ENCODE measurements around the gene GPR137B. TPM values are rescaled to one million over a fixed set of nuclear protein-coding genes. Genes with fewer than 3 reads are reported as not detected.
"Not testable (repeated sequence)": the region's sequence is repeated elsewhere in the genome, so short reads cannot be mapped to it uniquely, and the experiment has no call there.

GPR137B gene
- total RNA-seq, 1 donor from 2014 or later, result 16.0 TPM

DNA sequence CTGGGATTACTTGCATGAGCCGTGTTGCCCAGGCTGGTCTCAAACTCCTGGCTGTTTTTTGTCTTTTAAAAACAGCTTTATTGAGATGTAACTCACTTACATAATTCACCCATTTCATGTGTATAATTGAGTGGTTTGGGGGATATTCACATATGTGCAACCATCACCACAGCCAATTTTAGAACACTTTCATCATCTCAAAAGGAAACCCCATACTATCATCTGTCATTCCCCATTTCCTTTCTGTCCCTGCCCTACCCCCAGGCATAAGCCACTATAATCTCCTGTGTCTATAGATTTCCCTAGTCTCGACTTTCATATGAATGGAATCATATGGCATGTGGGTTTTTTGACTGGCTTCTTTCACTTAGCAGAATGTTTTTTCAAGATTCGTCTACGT, 43.3 kb downstream of the GPR137B start:
- H3K36me3 Mint-ChIP-seq, result peaks cover 61% of the 10 kb centered on the region
- H3K9me3 Mint-ChIP-seq, result peaks cover 6% of the 10 kb centered on the region
- no peaks in the 10 kb centered on the region for H3K4me1 Mint-ChIP-seq (ENCODE audit: unreplicated experiment)
- no peak overlapping the region for H3K4me3 Mint-ChIP-seq
- TF ChIP-seq, protein P1, sequence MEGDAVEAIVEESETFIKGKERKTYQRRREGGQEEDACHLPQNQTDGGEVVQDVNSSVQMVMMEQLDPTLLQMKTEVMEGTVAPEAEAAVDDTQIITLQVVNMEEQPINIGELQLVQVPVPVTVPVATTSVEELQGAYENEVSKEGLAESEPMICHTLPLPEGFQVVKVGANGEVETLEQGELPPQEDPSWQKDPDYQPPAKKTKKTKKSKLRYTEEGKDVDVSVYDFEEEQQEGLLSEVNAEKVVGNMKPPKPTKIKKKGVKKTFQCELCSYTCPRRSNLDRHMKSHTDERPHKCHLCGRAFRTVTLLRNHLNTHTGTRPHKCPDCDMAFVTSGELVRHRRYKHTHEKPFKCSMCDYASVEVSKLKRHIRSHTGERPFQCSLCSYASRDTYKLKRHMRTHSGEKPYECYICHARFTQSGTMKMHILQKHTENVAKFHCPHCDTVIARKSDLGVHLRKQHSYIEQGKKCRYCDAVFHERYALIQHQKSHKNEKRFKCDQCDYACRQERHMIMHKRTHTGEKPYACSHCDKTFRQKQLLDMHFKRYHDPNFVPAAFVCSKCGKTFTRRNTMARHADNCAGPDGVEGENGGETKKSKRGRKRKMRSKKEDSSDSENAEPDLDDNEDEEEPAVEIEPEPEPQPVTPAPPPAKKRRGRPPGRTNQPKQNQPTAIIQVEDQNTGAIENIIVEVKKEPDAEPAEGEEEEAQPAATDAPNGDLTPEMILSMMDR (conservative IDR thresholded peaks at IDR 0.05), result no peak
- no peak overlapping the region for H3K27ac Mint-ChIP-seq
- H3K27me3 Mint-ChIP-seq, result no peaks in the 10 kb centered on the region
- DNase-seq (ENCODE audit: extremely low spot score, unreplicated experiment), result no peak

DNA sequence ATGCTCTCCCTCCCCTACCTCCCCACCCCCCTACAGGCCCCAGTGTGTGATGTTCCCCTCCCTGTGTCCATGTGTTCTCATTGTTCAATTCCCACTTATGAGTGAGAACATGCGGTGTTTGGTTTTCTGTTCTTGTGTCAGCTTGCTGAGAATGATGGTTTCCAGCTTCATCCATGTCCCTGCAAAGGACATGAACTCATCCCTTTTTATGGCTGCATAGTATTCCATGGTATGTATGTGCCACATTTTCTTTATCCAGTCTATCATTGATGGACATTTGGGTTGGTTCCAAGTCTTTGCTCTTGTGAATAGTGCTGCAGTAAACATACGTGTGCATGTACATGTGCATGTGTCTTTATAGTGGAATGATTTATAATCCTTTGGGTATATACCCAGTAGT, 44.1 kb downstream of the GPR137B start:
- not testable (repeated sequence) for H3K27me3 Mint-ChIP-seq; H3K9me3 Mint-ChIP-seq; H3K4me3 Mint-ChIP-seq; H3K27ac Mint-ChIP-seq; DNase-seq (ENCODE audit: extremely low spot score, unreplicated experiment); H3K4me1 Mint-ChIP-seq (ENCODE audit: unreplicated experiment)
- peaks cover 62% of the 10 kb centered on the region for H3K36me3 Mint-ChIP-seq

DNA sequence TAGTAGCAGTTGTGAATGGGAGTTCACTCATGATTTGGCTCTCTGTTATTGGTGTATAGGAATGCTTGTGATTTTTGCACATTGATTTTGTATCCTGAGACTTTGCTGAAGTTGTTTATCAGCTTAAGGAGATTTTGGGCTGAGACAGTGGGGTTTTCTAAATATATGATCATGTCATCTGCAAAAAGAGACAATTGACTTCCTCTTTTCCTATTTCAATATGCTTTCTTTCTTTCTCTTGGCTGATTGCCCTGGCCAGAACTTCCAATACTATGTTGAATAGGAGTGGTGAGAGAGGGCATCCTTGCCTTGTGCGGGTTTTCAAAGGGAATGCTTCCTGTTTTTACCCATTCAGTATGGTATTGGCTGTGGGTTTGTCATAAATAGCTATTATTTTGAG, 45.7 kb downstream of the GPR137B start:
- H3K27me3 Mint-ChIP-seq; H3K4me1 Mint-ChIP-seq (ENCODE audit: unreplicated experiment); H3K27ac Mint-ChIP-seq; H3K4me3 Mint-ChIP-seq; H3K9me3 Mint-ChIP-seq; DNase-seq (ENCODE audit: extremely low spot score, unreplicated experiment): not testable (repeated sequence)
- peaks cover 60% of the 10 kb centered on the region for H3K36me3 Mint-ChIP-seq

DNA sequence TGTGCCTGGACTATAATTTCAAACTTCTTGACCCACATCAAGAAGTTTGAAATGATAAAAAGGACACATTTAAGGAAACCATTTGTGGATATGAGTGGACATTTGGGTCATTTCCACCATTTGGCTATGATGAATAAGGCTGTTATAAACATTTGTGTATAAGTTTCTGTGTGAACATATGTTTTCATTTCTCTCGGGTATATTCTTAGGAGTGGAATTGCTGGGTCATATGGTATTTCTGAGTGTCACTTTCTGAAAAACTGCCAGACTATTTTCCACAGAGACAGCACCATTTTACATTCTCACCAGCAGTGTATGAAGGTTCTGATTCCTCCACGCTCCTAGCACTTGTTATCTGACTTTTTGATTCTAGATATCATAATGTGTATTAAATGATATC, 50.8 kb downstream of the GPR137B start:
- H3K9me3 Mint-ChIP-seq, result peaks cover under 1% of the 10 kb centered on the region
- peaks cover 62% of the 10 kb centered on the region for H3K36me3 Mint-ChIP-seq
- DNase-seq (ENCODE audit: extremely low spot score, unreplicated experiment), result no peak
- H3K27me3 Mint-ChIP-seq, result no peaks in the 10 kb centered on the region
- TF ChIP-seq, protein P1 (conservative IDR thresholded peaks at IDR 0.05), result no peak
- H3K4me3 Mint-ChIP-seq, result no peak overlapping the region
- no peaks in the 10 kb centered on the region for H3K4me1 Mint-ChIP-seq (ENCODE audit: unreplicated experiment)
- no peak overlapping the region for H3K27ac Mint-ChIP-seq

DNA sequence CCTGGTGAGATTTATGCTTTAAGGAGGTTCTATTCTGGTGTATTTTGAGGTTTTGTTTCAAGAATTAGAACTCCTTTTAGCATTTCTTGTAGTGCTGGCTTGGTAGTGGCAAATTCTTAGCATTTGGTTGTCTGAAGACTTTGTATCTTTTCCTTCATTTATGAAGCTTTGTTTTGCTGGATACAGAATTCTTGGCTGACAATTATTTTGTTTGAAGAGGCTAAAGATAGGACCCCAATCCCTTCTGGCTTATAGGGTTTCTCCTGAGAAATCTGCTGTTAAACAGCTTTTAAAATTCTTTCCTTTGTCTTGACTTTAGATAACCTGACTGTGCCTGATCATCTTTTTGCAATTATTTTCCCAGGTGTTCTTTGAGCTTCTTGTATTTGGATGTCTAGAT, 58.6 kb downstream of the GPR137B start:
- TF ChIP-seq, protein P1 (conservative IDR thresholded peaks at IDR 0.05), result no peak
- Mint-ChIP-seq H3K4me3 (no peak overlapping the region), H3K36me3 (peaks cover 73% of the 10 kb centered on the region), H3K4me1 (ENCODE audit: unreplicated experiment) (no peaks in the 10 kb centered on the region), H3K27me3 (no peaks in the 10 kb centered on the region), H3K9me3 (peaks cover 4% of the 10 kb centered on the region), H3K27ac (no peak overlapping the region)
- DNase-seq (ENCODE audit: extremely low spot score, unreplicated experiment), result no peak

DNA sequence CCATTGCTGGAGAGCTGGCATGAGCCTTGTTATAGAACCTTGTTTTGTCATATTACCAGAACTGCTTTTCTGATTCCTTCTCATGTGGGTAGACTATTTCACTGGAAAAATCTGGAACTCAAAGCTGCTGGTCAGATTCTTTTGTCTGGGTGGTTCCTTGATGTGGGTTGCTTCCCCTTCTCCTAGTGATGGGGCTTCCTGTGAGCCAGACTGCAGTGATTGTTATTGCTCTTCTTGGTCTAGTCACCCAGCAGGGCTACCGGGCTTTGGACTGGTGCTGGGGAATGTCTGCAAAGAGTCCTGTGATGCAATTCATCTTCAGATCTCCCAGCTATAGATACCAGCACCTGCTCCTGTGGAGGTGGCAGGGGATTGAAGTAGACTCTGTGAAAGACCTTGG, 59.4 kb downstream of the GPR137B start:
- DNase-seq (ENCODE audit: extremely low spot score, unreplicated experiment), result no peak
- peaks cover 70% of the 10 kb centered on the region for H3K36me3 Mint-ChIP-seq
- H3K4me1 Mint-ChIP-seq (ENCODE audit: unreplicated experiment), result peaks cover 8% of the 10 kb centered on the region
- TF ChIP-seq, protein P1 (conservative IDR thresholded peaks at IDR 0.05), result no peak
- H3K4me3 Mint-ChIP-seq, result no peak overlapping the region
- no peak overlapping the region for H3K27ac Mint-ChIP-seq
- no peaks in the 10 kb centered on the region for H3K27me3 Mint-ChIP-seq
- H3K9me3 Mint-ChIP-seq, result peaks cover 4% of the 10 kb centered on the region

DNA sequence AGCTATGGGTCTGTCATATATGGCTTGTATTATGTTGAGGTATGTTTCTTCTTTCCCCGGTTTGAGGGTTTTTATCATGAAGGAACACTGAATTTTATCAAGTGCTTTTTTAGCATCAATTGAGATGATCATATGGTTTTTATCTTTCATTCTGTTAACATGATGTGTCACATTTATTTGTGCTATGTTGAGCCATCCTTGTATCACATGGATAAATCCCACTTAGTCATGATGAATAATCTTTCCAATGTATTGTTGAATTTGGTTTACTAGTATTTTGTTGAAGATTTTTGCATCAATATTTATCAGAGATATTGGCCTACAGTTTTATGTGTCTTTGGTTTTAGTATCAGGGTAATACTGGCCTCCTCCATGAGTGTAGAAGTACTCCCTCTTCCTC, 61.7 kb downstream of the GPR137B start:
- TF ChIP-seq, protein P1 (conservative IDR thresholded peaks at IDR 0.05), result no peak
- Mint-ChIP-seq H3K27me3 (no peaks in the 10 kb centered on the region), H3K27ac (no peak overlapping the region), H3K4me1 (ENCODE audit: unreplicated experiment) (peaks cover 16% of the 10 kb centered on the region), H3K36me3 (peaks cover 58% of the 10 kb centered on the region), H3K9me3 (peaks cover 4% of the 10 kb centered on the region), H3K4me3 (no peak overlapping the region)
- no peak for DNase-seq (ENCODE audit: extremely low spot score, unreplicated experiment)

Measured in type B pancreatic cell (in vitro differentiated cells).